HepG2 (cell line): ENCODE results near the gene TH. TPM values are rescaled to one million over a fixed set of nuclear protein-coding genes. Genes with fewer than 3 reads are reported as not detected.

Experiments
- ATF7 ChIP-seq, 2 experiments: fragments of 450-650 bp in 1 of 2; sonication (generic) in 1 of 2; formaldehyde crosslinking in 1 of 2; IDR thresholded peaks; 2 replicates each; pipeline versions ENCODE4 v1.4.0 to v1.6.1; 2016 to 2020; ENCODE audit warnings: antibody characterized with exemption in 1 of 2, mild to moderate bottlenecking in 1 of 2, missing genetic modification reagents in 1 of 2
- BRF2 ChIP-seq: sonication (generic); formaldehyde crosslinking; IDR thresholded peaks from 2 replicates; pipeline ENCODE4 v1.8.1; 2022; ENCODE audit warnings: mild to moderate bottlenecking, missing genetic modification reagents
- CREB3 ChIP-seq: sonication (generic); formaldehyde crosslinking; IDR thresholded peaks from 2 replicates; pipeline ENCODE4 v1.5.0; 2020; ENCODE audit warnings: missing genetic modification reagents
- FIP1L1 ChIP-seq: fragments of 200-400 bp; formaldehyde crosslinking; IDR thresholded peaks from 2 replicates; pipeline ENCODE4 v1.6.1; 2018; ENCODE audit warnings: low read depth, mild to moderate bottlenecking, low read length, moderate library complexity, borderline replicate concordance; ENCODE audit not compliant: insufficient read depth
- IRF1 ChIP-seq: sonication (generic); formaldehyde crosslinking; IDR thresholded peaks from 2 replicates; pipeline ENCODE4 v1.4.0; 2020; ENCODE audit warnings: low read depth, mild to moderate bottlenecking, missing genetic modification reagents
- JDP2 ChIP-seq: sonication (generic); formaldehyde crosslinking; IDR thresholded peaks from 2 replicates; pipeline ENCODE4 v1.8.1; 2022; ENCODE audit warnings: missing genetic modification reagents, borderline replicate concordance
- PLSCR1 ChIP-seq: sonication (generic); formaldehyde crosslinking; IDR thresholded peaks from 2 replicates; pipeline ENCODE4 v1.5.0; 2020; ENCODE audit warnings: missing genetic modification reagents, mild to moderate bottlenecking, borderline replicate concordance
- RFX5 ChIP-seq: IDR thresholded peaks from 2 replicates; pipeline ENCODE4 v1.6.1; 2011; ENCODE audit warnings: low read depth, low read length, improper control_type of control experiment
- SNAPC2 ChIP-seq: sonication (generic); formaldehyde crosslinking; IDR thresholded peaks from 2 replicates; pipeline ENCODE4 v1.8.1; 2022; ENCODE audit warnings: mild to moderate bottlenecking, missing genetic modification reagents
- SYNCRIP ChIP-seq: fragments of 200-400 bp; formaldehyde crosslinking; IDR thresholded peaks from 2 replicates; pipeline ENCODE4 v1.6.1; 2018; ENCODE audit warnings: mild to moderate bottlenecking, low read depth, low read length; ENCODE audit not compliant: insufficient read depth
- ZHX2 ChIP-seq, 2 experiments: sonication (generic) in 1 of 2; formaldehyde crosslinking in 1 of 2; IDR thresholded peaks; 2 replicates each; pipeline versions ENCODE4 v1.6.1 to v1.9.0; 2014 to 2022; ENCODE audit warnings: antibody characterized with exemption in 1 of 2, borderline replicate concordance in 1 of 2, inconsistent platforms in 1 of 2, low read depth in 1 of 2, missing genetic modification reagents in 1 of 2
- ZNF256 ChIP-seq: sonication (generic); formaldehyde crosslinking; conservative IDR thresholded peaks from 2 replicates; pipeline ENCODE4 v1.4.0; 2020; ENCODE audit warnings: missing genetic modification reagents
- ZNF468 ChIP-seq: sonication (generic); formaldehyde crosslinking; IDR thresholded peaks from 2 replicates; pipeline ENCODE4 v1.8.0; 2022; ENCODE audit warnings: mild to moderate bottlenecking, moderate library complexity, missing genetic modification reagents
- ZNF563 ChIP-seq: sonication (generic); formaldehyde crosslinking; IDR thresholded peaks from 2 replicates; pipeline ENCODE4 v1.8.0; 2022; ENCODE audit warnings: mild to moderate bottlenecking, moderate library complexity, missing genetic modification reagents
- polyA plus RNA-seq, 8 experiments: library from polyadenylated mRNA; depleted of rRNA in 3 of 8; stranded (reverse) in 7 of 8; unstranded in 1 of 8; fragments of >200 nt; fragmentation: Illumina TruSeq in 4 of 8; extraction: Trizol in 4 of 8; gene quantifications; 2 replicates each; pipeline versions ENCODE4 v1.2.1 to v1.2.3, GENCODE V29; 2011 to 2016; ENCODE audit warnings: low read depth in 4 of 8, missing spikeins in 1 of 8, mixed read lengths in 1 of 8; ENCODE audit not compliant: insufficient read depth in 1 of 8
- total RNA-seq, 5 experiments: library from RNA; depleted of rRNA; stranded (reverse); fragments of >200 nt; fragmentation: Illumina TruSeq; extraction: Trizol; gene quantifications; 2 replicates each; pipeline ENCODE4 v1.2.3, GENCODE V29; 2016; ENCODE audit warnings: low read depth in 1 of 5

Gene TH
- total and polyA plus RNA-seq, 2 of the 13 experiments (the other 11 are each of a cell fraction or from before 2014, with no cell fraction given): 0.36 TPM; not detected in 1

GRCh38 chr11:2196970-2197770 lies 25.6 kb upstream of the TH start (continued):
- no peak for TF ChIP-seq SYNCRIP
- TF ChIP-seq IRF1 (CRISPR knock-in tag): no peak
- TF ChIP-seq PLSCR1 (CRISPR knock-in tag): no peak
- no peak for TF ChIP-seq ZNF563
- no peak for TF ChIP-seq ZNF256 (CRISPR knock-in tag)
- no peak for TF ChIP-seq FIP1L1
- no peak for TF ChIP-seq SNAPC2
- TF ChIP-seq ZNF468 (CRISPR knock-in tag): no peak
- no peak for TF ChIP-seq BRF2 (CRISPR knock-in tag)
- TF ChIP-seq ATF7 (IDR thresholded peaks at IDR 0.05): no peak
- TF ChIP-seq ATF7 (CRISPR knock-in tag; IDR thresholded peaks at IDR 0.05): no peak
- no peak for TF ChIP-seq RFX5
- no peak for TF ChIP-seq ZHX2 (IDR thresholded peaks at IDR 0.05; ENCODE audit: low read depth)
- no peak for TF ChIP-seq ZHX2 (CRISPR knock-in tag; IDR thresholded peaks at IDR 0.05; ENCODE audit: borderline replicate concordance)
- TF ChIP-seq JDP2 (CRISPR knock-in tag): no peak
- TF ChIP-seq CREB3 (CRISPR knock-in tag): no peak
- TF ChIP-seq, all 625 proteins: peak for 46
